ENCODE data around the gene ARID1B.

Gene ARID1B

GRCh38 chr6:156852147-156852857, 75.1 kb downstream of the ARID1B start:
- Histone ChIP-seq H3K4me1 (ENCODE audit: control insufficient read depth, insufficient read depth, low read length) (peaks cover 7% of the 10 kb centered on the region), H3K36me3 (ENCODE audit: control insufficient read depth, insufficient read depth, low read length) (no peaks in the 10 kb centered on the region), H3K4me3 (ENCODE audit: low read length) (no peak overlapping the region), H3K9me3 (ENCODE audit: control insufficient read depth, low read length) (no peaks in the 10 kb centered on the region), H3K9ac (ENCODE audit: low read length) (no peak overlapping the region), H3K27me3 (ENCODE audit: control insufficient read depth, insufficient read depth, low read length) (no peaks in the 10 kb centered on the region)

GRCh38 chr6:156852858-156853216, 75.7 kb downstream of the ARID1B start:
- Histone ChIP-seq H3K9me3 (ENCODE audit: control insufficient read depth, low read length) (no peaks in the 10 kb centered on the region), H3K4me1 (ENCODE audit: control insufficient read depth, insufficient read depth, low read length) (peaks cover 7% of the 10 kb centered on the region), H3K9ac (ENCODE audit: low read length) (no peak overlapping the region), H3K36me3 (ENCODE audit: control insufficient read depth, insufficient read depth, low read length) (no peaks in the 10 kb centered on the region), H3K4me3 (ENCODE audit: low read length) (no peak overlapping the region), H3K27me3 (ENCODE audit: control insufficient read depth, insufficient read depth, low read length) (no peaks in the 10 kb centered on the region)

GRCh38 chr6:156853733-156854132, 76.6 kb downstream of the ARID1B start:
- Histone ChIP-seq H3K36me3 (ENCODE audit: control insufficient read depth, insufficient read depth, low read length) (no peaks in the 10 kb centered on the region), H3K9ac (ENCODE audit: low read length) (no peak overlapping the region), H3K4me1 (ENCODE audit: control insufficient read depth, insufficient read depth, low read length) (peaks cover 7% of the 10 kb centered on the region), H3K4me3 (ENCODE audit: low read length) (no peak overlapping the region), H3K9me3 (ENCODE audit: control insufficient read depth, low read length) (no peaks in the 10 kb centered on the region), H3K27me3 (ENCODE audit: control insufficient read depth, insufficient read depth, low read length) (no peaks in the 10 kb centered on the region)

GRCh38 chr6:156854466-156855161, 77.4 kb downstream of the ARID1B start:
- Histone ChIP-seq H3K4me3 (ENCODE audit: low read length) (no peak overlapping the region), H3K9ac (ENCODE audit: low read length) (no peak overlapping the region), H3K9me3 (ENCODE audit: control insufficient read depth, low read length) (no peaks in the 10 kb centered on the region), H3K36me3 (ENCODE audit: control insufficient read depth, insufficient read depth, low read length) (no peaks in the 10 kb centered on the region), H3K27me3 (ENCODE audit: control insufficient read depth, insufficient read depth, low read length) (no peaks in the 10 kb centered on the region), H3K4me1 (ENCODE audit: control insufficient read depth, insufficient read depth, low read length) (peaks cover 7% of the 10 kb centered on the region)

- Histone ChIP-seq H3K4me1 (ENCODE audit: control insufficient read depth, insufficient read depth, low read length) (peaks cover 5% of the 10 kb centered on the region), H3K9ac (ENCODE audit: low read length) (no peak overlapping the region), H3K27me3 (ENCODE audit: control insufficient read depth, insufficient read depth, low read length) (no peaks in the 10 kb centered on the region), H3K36me3 (ENCODE audit: control insufficient read depth, insufficient read depth, low read length) (no peaks in the 10 kb centered on the region), H3K9me3 (ENCODE audit: control insufficient read depth, low read length) (no peaks in the 10 kb centered on the region), H3K4me3 (ENCODE audit: low read length) (no peak overlapping the region)
Measured at GRCh38 chr6:156857573-156857972, 80.4 kb downstream of the ARID1B start.

GRCh38 chr6:156859686-156860085, 82.5 kb downstream of the ARID1B start:
- Histone ChIP-seq H3K9ac (ENCODE audit: low read length) (no peak overlapping the region), H3K27me3 (ENCODE audit: control insufficient read depth, insufficient read depth, low read length) (no peaks in the 10 kb centered on the region), H3K36me3 (ENCODE audit: control insufficient read depth, insufficient read depth, low read length) (no peaks in the 10 kb centered on the region), H3K4me1 (ENCODE audit: control insufficient read depth, insufficient read depth, low read length) (no peaks in the 10 kb centered on the region), H3K9me3 (ENCODE audit: control insufficient read depth, low read length) (no peaks in the 10 kb centered on the region), H3K4me3 (ENCODE audit: low read length) (no peak overlapping the region)

- Histone ChIP-seq H3K9ac (ENCODE audit: low read length) (no peak overlapping the region), H3K36me3 (ENCODE audit: control insufficient read depth, insufficient read depth, low read length) (no peaks in the 10 kb centered on the region), H3K9me3 (ENCODE audit: control insufficient read depth, low read length) (no peaks in the 10 kb centered on the region), H3K4me1 (ENCODE audit: control insufficient read depth, insufficient read depth, low read length) (no peaks in the 10 kb centered on the region), H3K4me3 (ENCODE audit: low read length) (no peak overlapping the region), H3K27me3 (ENCODE audit: control insufficient read depth, insufficient read depth, low read length) (no peaks in the 10 kb centered on the region)
Measured at GRCh38 chr6:156862711-156863110, 85.5 kb downstream of the ARID1B start.

GRCh38 chr6:156863504-156863903, 86.3 kb downstream of the ARID1B start:
- no peak overlapping the region for H3K9ac ChIP-seq (ENCODE audit: low read length)
- no peaks in the 10 kb centered on the region for H3K4me1 ChIP-seq (ENCODE audit: control insufficient read depth, insufficient read depth, low read length)
- H3K36me3 ChIP-seq (ENCODE audit: control insufficient read depth, insufficient read depth, low read length) = no peaks in the 10 kb centered on the region
- H3K4me3 ChIP-seq (ENCODE audit: low read length) = no peak overlapping the region
- no peaks in the 10 kb centered on the region for H3K9me3 ChIP-seq (ENCODE audit: control insufficient read depth, low read length)
- H3K27me3 ChIP-seq (ENCODE audit: control insufficient read depth, insufficient read depth, low read length) = no peaks in the 10 kb centered on the region

- Histone ChIP-seq H3K4me3 (ENCODE audit: low read length) (no peak overlapping the region), H3K27me3 (ENCODE audit: control insufficient read depth, insufficient read depth, low read length) (no peaks in the 10 kb centered on the region), H3K36me3 (ENCODE audit: control insufficient read depth, insufficient read depth, low read length) (no peaks in the 10 kb centered on the region), H3K9me3 (ENCODE audit: control insufficient read depth, low read length) (no peaks in the 10 kb centered on the region), H3K4me1 (ENCODE audit: control insufficient read depth, insufficient read depth, low read length) (no peaks in the 10 kb centered on the region), H3K9ac (ENCODE audit: low read length) (no peak overlapping the region)
Measured at GRCh38 chr6:156864557-156864956, 87.4 kb downstream of the ARID1B start.

- Histone ChIP-seq H3K36me3 (ENCODE audit: control insufficient read depth, insufficient read depth, low read length) (no peaks in the 10 kb centered on the region), H3K4me3 (ENCODE audit: low read length) (no peak overlapping the region), H3K4me1 (ENCODE audit: control insufficient read depth, insufficient read depth, low read length) (no peaks in the 10 kb centered on the region), H3K27me3 (ENCODE audit: control insufficient read depth, insufficient read depth, low read length) (no peaks in the 10 kb centered on the region), H3K9ac (ENCODE audit: low read length) (no peak overlapping the region), H3K9me3 (ENCODE audit: control insufficient read depth, low read length) (no peaks in the 10 kb centered on the region)
Measured at GRCh38 chr6:156865019-156865629, 87.9 kb downstream of the ARID1B start.

- no peaks in the 10 kb centered on the region for H3K36me3 ChIP-seq (ENCODE audit: control insufficient read depth, insufficient read depth, low read length)
- no peaks in the 10 kb centered on the region for H3K9me3 ChIP-seq (ENCODE audit: control insufficient read depth, low read length)
- no peak overlapping the region for H3K4me3 ChIP-seq (ENCODE audit: low read length)
- H3K4me1 ChIP-seq (ENCODE audit: control insufficient read depth, insufficient read depth, low read length) = no peaks in the 10 kb centered on the region
- H3K27me3 ChIP-seq (ENCODE audit: control insufficient read depth, insufficient read depth, low read length) = no peaks in the 10 kb centered on the region
- no peak overlapping the region for H3K9ac ChIP-seq (ENCODE audit: low read length)
Measured at GRCh38 chr6:156866220-156867015, 89.2 kb downstream of the ARID1B start.

- Histone ChIP-seq H3K4me3 (ENCODE audit: low read length) (no peak overlapping the region), H3K27me3 (ENCODE audit: control insufficient read depth, insufficient read depth, low read length) (no peaks in the 10 kb centered on the region), H3K9ac (ENCODE audit: low read length) (no peak overlapping the region), H3K36me3 (ENCODE audit: control insufficient read depth, insufficient read depth, low read length) (no peaks in the 10 kb centered on the region), H3K4me1 (ENCODE audit: control insufficient read depth, insufficient read depth, low read length) (no peaks in the 10 kb centered on the region), H3K9me3 (ENCODE audit: control insufficient read depth, low read length) (no peaks in the 10 kb centered on the region)
Measured at GRCh38 chr6:156867121-156867520, 89.9 kb downstream of the ARID1B start.

Data from mucosa of stomach (tissue), 1 donor.